HFFc6 (cell line): ENCODE measurements around the gene VARS1. TPM values are rescaled to one million over a fixed set of nuclear protein-coding genes. Genes with fewer than 3 reads are reported as not detected.

Source experiments
- DNase-seq: peaks from one replicate; pipeline ENCODE4 v3.0.0-alpha.2; 2018
- H3K27ac Mint-ChIP-seq: 2 replicates; pipeline ENCODE4 v1.8.0; 2020; ENCODE audit warnings: mild to moderate bottlenecking, mixed read lengths
- H3K27me3 Mint-ChIP-seq: 2 replicates; pipeline ENCODE4 v1.8.0; 2021; ENCODE audit warnings: mild to moderate bottlenecking, moderate library complexity, mixed read lengths; ENCODE audit not compliant: insufficient read depth
- H3K36me3 Mint-ChIP-seq: 2 replicates; pipeline ENCODE4 v1.8.0; 2021; ENCODE audit warnings: low read depth, mixed read lengths
- H3K4me1 Mint-ChIP-seq: 2 replicates; pipeline ENCODE4 v1.8.0; 2020; ENCODE audit warnings: low read depth, mixed read lengths
- H3K4me3 Mint-ChIP-seq: 2 replicates; pipeline ENCODE4 v1.8.0; 2020; ENCODE audit warnings: mild to moderate bottlenecking, moderate library complexity, mixed read lengths
- H3K9me3 Mint-ChIP-seq: 2 replicates; pipeline ENCODE4 v1.8.0; 2020; ENCODE audit warnings: mild to moderate bottlenecking, mixed read lengths
- CTCF ChIP-seq: fragments of 200-600 bp; sonication (generic); IDR thresholded peaks from 2 replicates; pipeline ENCODE4 v1.5.0; 2021; ENCODE audit warnings: antibody characterized with exemption, mild to moderate bottlenecking
- total RNA-seq, 6 experiments: library from RNA; stranded (reverse); fragmentation: NEBNext Ultra II Directional; extraction: Animal tissue kit (Norgen Biotek cat#: 25700); gene quantifications; 2 replicates in 1 of 6; 3 replicates in 5 of 6; pipeline ENCODE4 v1.2.3, GENCODE V29; 2021

Gene VARS1
- total RNA-seq, 6 experiments from 2014 or later: 117 to 144 (median 127) TPM

DNA sequence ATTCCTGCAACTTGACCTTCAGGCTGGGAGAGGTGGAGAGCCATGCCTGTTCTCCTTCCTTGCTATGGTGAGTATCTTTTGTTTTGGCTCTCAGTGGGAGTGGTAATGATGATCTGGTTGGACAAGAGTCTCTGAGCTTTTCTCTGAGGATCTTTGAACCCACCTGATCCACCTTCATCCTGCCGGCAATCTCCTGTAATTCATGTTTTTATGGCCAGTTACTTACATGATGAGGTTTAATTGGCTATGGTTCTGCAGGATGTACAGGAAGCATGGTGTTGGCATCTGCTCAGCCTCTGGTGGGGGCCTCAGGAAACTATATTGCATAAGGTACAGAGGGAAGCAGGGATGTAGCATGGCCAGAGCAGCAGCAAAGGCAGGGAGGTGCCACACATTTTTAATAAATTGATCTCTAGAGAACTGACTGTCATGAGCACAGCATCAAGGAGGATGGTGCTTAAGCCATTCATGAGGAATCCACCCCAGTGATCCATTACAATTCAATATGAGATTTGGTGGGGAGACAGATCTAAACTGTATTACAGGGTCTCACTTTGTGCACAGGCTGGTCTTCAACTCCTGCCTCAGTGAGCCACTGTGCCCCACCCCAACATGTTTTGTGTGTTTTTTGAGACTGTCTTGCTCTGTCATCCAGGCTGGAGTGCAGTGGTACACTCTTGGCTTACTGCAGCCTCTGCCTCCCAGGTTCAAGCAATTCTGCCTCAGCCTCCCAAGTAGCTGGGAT is 42.0 kb upstream of the VARS1 start:
- no peak for DNase-seq
- Mint-ChIP-seq H3K27me3 (peaks cover 24% of the 10 kb centered on the region), H3K4me1 (peaks cover 38% of the 10 kb centered on the region), H3K4me3 (peak overlapping the region; percentile 97), H3K9me3 (peaks cover 10% of the 10 kb centered on the region; the same call in 1 of the 2 replicates), H3K27ac (peak overlapping the region; percentile 99), H3K36me3 (peaks cover 47% of the 10 kb centered on the region)
- no peak for TF ChIP-seq CTCF

- Mint-ChIP-seq H3K4me3 (peak overlapping the region; percentile 97), H3K9me3 (peaks cover 10% of the 10 kb centered on the region; the same call in 1 of the 2 replicates), H3K36me3 (peaks cover 47% of the 10 kb centered on the region), H3K27ac (peak overlapping the region; percentile 99), H3K27me3 (peaks cover 24% of the 10 kb centered on the region), H3K4me1 (peaks cover 38% of the 10 kb centered on the region)
- peak; percentile 60 for DNase-seq
- 0 out of 2 replicates have a peak, but pooled peaks have one; percentile 32 for TF ChIP-seq CTCF
Observed at GRCh38 chr6:31836474-31837368, 41.2 kb upstream of the VARS1 start.

DNA sequence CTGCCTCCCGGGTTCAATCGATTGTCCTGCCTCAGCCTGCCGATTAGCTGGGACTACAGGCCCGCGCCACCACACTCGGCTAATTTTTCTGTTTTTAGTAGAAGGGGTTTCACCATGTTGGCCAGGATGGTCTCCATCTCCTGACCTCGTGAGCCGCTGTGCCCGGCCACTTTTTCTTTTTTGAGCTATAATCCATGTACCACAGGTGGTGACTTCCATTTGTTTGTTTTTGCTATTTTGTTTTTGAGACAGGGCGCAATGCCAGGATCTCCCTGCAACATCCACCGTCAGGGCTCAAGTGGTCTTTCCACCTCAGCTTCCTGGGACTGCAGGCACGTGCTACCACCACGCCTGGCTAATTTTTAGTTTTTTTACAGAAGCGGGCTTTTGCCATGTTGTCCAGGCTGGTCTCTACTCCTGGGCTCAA is 40.5 kb upstream of the VARS1 start:
- Mint-ChIP-seq H3K27me3 (peaks cover 24% of the 10 kb centered on the region), H3K4me3 (peak overlapping the region; percentile 97), H3K9me3 (peaks cover 10% of the 10 kb centered on the region; the same call in 1 of the 2 replicates), H3K36me3 (peaks cover 48% of the 10 kb centered on the region), H3K27ac (peak overlapping the region; percentile 99), H3K4me1 (peaks cover 41% of the 10 kb centered on the region)
- no peak for DNase-seq
- no peak for TF ChIP-seq CTCF

DNA sequence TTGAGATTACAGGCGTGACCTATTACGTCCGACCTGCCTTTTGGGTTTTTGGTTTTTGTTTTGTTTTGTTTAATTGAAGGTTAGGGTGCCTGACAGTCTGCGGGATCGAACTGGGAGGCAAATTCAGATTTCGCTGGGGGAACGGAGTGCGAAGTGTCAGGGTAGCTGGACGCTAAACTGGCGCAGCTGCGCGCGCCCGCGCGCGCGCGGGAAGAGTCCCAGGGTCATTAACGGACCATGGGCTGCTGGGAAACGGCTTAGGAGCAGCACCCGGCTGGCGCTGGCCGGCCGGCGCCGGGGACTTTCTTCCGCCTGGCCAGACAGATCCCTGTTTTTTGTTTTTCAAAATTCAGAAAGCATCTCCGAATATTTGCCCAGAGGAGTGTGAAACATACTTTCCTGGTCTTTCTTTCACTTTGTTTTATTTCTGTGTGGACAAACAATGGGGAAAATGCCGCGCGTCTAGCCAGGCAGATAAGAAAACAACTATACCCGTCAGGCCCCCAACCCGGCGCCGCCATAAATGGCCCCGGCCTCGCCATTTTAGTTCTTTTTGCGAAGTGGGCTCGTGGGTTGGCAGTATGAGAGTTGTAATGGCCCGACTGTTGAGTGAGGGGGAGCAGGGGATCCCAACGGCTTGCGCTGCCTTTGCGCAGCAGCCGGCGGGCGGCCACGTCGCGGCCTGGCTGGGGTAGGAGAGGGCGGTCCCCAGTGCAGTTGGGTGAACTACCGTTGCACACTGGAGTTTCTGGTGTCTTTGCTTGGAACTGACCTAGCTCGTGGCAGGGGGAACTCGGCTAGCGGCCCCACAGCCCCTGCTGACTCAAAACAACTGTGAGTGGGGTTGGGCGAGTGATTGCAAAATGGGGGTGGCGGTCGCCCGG is 39.1 kb upstream of the VARS1 start:
- Mint-ChIP-seq H3K9me3 (peaks cover 10% of the 10 kb centered on the region; the same call in 1 of the 2 replicates), H3K4me1 (peaks cover 44% of the 10 kb centered on the region), H3K27ac (peak overlapping the region; percentile 99), H3K27me3 (peaks cover 24% of the 10 kb centered on the region), H3K36me3 (peaks cover 57% of the 10 kb centered on the region), H3K4me3 (peak overlapping the region; percentile 97)
- peak; percentile 81 for DNase-seq
- no peak for TF ChIP-seq CTCF
